IMR-90 (cell line): Measurements from ENCODE around the gene CYP20A1.

Source experiments
- FOS ChIP-seq: fragments of 150-350 bp; IDR thresholded peaks from 2 replicates; pipeline ENCODE4 v1.6.1; 2016; ENCODE audit warnings: low read depth, low read length
- MAFK ChIP-seq: IDR thresholded peaks from 2 replicates; pipeline ENCODE4 v1.6.1; 2012; ENCODE audit warnings: low read depth, low read length, improper control_type of control experiment
- MXI1 ChIP-seq: IDR thresholded peaks from 2 replicates; pipeline ENCODE4 v1.6.1; 2012; ENCODE audit warnings: low read depth, mild to moderate bottlenecking, low read length, moderate library complexity, borderline replicate concordance
- POLR2A ChIP-seq: IDR thresholded peaks from 2 replicates; pipeline ENCODE4 v1.6.1; 2012; ENCODE audit warnings: mild to moderate bottlenecking, low read depth, low read length
- RAD21 ChIP-seq: IDR thresholded peaks from 2 replicates; pipeline ENCODE4 v1.6.1; 2012; ENCODE audit warnings: low read length, improper control_type of control experiment
- RCOR1 ChIP-seq: IDR thresholded peaks from 2 replicates; pipeline ENCODE4 v1.6.1; 2012; ENCODE audit warnings: mild to moderate bottlenecking, low read length, improper control_type of control experiment; ENCODE audit not compliant: insufficient replicate concordance
- SMC3 ChIP-seq: fragments of 150-350 bp; IDR thresholded peaks from 2 replicates; pipeline ENCODE4 v1.6.1; 2016; ENCODE audit warnings: low read depth, mild to moderate bottlenecking, antibody characterized with exemption, low read length, moderate library complexity
- USF2 ChIP-seq: fragments of 150-350 bp; IDR thresholded peaks from 2 replicates; pipeline ENCODE4 v1.6.1; 2017; ENCODE audit warnings: mild to moderate bottlenecking, antibody characterized with exemption, low read length, low read depth
- TF ChIP-seq, protein P1 (sequence below): conservative IDR thresholded peaks from 2 replicates; pipeline ENCODE4 v1.5.1; 2012; ENCODE audit warnings: mild to moderate bottlenecking, low read depth, low read length, improper control_type of control experiment

GRCh38 chr2:203327582-203327900 lies 88.7 kb downstream of the CYP20A1 start:
- TF ChIP-seq, protein P1, sequence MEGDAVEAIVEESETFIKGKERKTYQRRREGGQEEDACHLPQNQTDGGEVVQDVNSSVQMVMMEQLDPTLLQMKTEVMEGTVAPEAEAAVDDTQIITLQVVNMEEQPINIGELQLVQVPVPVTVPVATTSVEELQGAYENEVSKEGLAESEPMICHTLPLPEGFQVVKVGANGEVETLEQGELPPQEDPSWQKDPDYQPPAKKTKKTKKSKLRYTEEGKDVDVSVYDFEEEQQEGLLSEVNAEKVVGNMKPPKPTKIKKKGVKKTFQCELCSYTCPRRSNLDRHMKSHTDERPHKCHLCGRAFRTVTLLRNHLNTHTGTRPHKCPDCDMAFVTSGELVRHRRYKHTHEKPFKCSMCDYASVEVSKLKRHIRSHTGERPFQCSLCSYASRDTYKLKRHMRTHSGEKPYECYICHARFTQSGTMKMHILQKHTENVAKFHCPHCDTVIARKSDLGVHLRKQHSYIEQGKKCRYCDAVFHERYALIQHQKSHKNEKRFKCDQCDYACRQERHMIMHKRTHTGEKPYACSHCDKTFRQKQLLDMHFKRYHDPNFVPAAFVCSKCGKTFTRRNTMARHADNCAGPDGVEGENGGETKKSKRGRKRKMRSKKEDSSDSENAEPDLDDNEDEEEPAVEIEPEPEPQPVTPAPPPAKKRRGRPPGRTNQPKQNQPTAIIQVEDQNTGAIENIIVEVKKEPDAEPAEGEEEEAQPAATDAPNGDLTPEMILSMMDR: no peak
- TF ChIP-seq POLR2A: no peak
- no peak for TF ChIP-seq USF2
- TF ChIP-seq RCOR1: no peak
- TF ChIP-seq SMC3: no peak
- no peak for TF ChIP-seq MXI1
- TF ChIP-seq RAD21: no peak
- TF ChIP-seq MAFK: no peak
- no peak for TF ChIP-seq FOS
